HEK293 (cell line): ENCODE data around the gene RASL10A.
"Not testable (repeated sequence)": the region's sequence is repeated elsewhere in the genome, so short reads cannot be mapped to it uniquely, and the experiment has no call there.

Source experiments
- CTCF ChIA-PET: fragments of 350-600 bp; formaldehyde crosslinking; extraction: SDS; loops from one replicate; lab custom pipeline; 2021; ENCODE audit warnings: antibody characterized with exemption; lab: Yijun Ruan, JAX
- POLR2A ChIA-PET: fragments of 300-600 bp; formaldehyde crosslinking; extraction: SDS; loops from one replicate; lab custom pipeline; 2020; ENCODE audit warnings: antibody characterized with exemption, inconsistent platforms; lab: Yijun Ruan, JAX
- H3K27ac ChIP-seq: fragments of 200-500 bp; sonication (Bioruptor generic); 2 replicates; pipeline ENCODE4 v1.5.1; 2014; ENCODE audit warnings: low read depth, low read length, control low read depth, inconsistent platforms; ENCODE audit errors: extremely low read depth
- H3K36me3 ChIP-seq, 2 experiments: fragments of 200-500 bp in 1 of 2; sonication (Bioruptor generic) in 1 of 2; 1 replicate in 1 of 2; 2 replicates in 1 of 2; pipeline ENCODE4 v1.5.1; 2014 to 2017; ENCODE audit warnings: inconsistent platforms in 2 of 2, low read length in 2 of 2; ENCODE audit not compliant: control insufficient read depth in 2 of 2, insufficient read depth in 1 of 2
- H3K4me1 ChIP-seq: fragments of 200-500 bp; sonication (Bioruptor generic); 2 replicates; pipeline ENCODE4 v1.5.1; 2014; ENCODE audit warnings: mild to moderate bottlenecking, low read length, inconsistent platforms; ENCODE audit not compliant: control insufficient read depth, insufficient read depth
- H3K4me3 ChIP-seq: 2 replicates; pipeline ENCODE4 v1.5.1; 2011; ENCODE audit warnings: low read depth, mild to moderate bottlenecking, control low read depth, low read length, moderate library complexity
- H3K9me3 ChIP-seq: fragments of 200-500 bp; sonication (Bioruptor generic); 2 replicates; pipeline ENCODE4 v1.5.1; 2014; ENCODE audit warnings: low read depth, low read length, inconsistent platforms; ENCODE audit not compliant: control insufficient read depth, insufficient read depth
- AEBP2 ChIP-seq: fragments of 450-650 bp; formaldehyde crosslinking; IDR thresholded peaks from 2 replicates; pipeline ENCODE4 v1.5.1; 2016; ENCODE audit warnings: missing biosample characterization, missing genetic modification characterization, borderline replicate concordance
- KLF17 ChIP-seq: fragments of 450-650 bp; formaldehyde crosslinking; IDR thresholded peaks from 2 replicates; pipeline ENCODE4 v1.5.1; 2016; ENCODE audit warnings: missing biosample characterization, missing genetic modification characterization
- PRDM10 ChIP-seq: fragments of 450-650 bp; formaldehyde crosslinking; IDR thresholded peaks from 2 replicates; pipeline ENCODE4 v1.5.1; 2016; ENCODE audit warnings: missing biosample characterization, missing genetic modification characterization
- PRDM2 ChIP-seq: fragments of 450-650 bp; formaldehyde crosslinking; IDR thresholded peaks from 2 replicates; pipeline ENCODE4 v1.5.1; 2016; ENCODE audit warnings: missing biosample characterization, missing genetic modification characterization, borderline replicate concordance
- PRDM4 ChIP-seq: fragments of 450-650 bp; formaldehyde crosslinking; IDR thresholded peaks from 2 replicates; pipeline ENCODE4 v1.5.1; 2017; ENCODE audit warnings: missing biosample characterization, missing genetic modification characterization
- ZBTB7A ChIP-seq: fragments of 450-650 bp; formaldehyde crosslinking; IDR thresholded peaks from 2 replicates; pipeline ENCODE4 v1.5.1; 2016; ENCODE audit warnings: low read depth, missing biosample characterization, missing genetic modification characterization
- ZNF121 ChIP-seq: fragments of 450-650 bp; formaldehyde crosslinking; IDR thresholded peaks from 2 replicates; pipeline ENCODE4 v1.5.1; 2016; ENCODE audit warnings: missing biosample characterization, missing genetic modification characterization
- ZNF16 ChIP-seq: fragments of 450-650 bp; formaldehyde crosslinking; IDR thresholded peaks from 2 replicates; pipeline ENCODE4 v1.5.1; 2016; ENCODE audit warnings: low read depth, missing biosample characterization, missing genetic modification characterization
- ZNF169 ChIP-seq: fragments of 450-650 bp; formaldehyde crosslinking; IDR thresholded peaks from 2 replicates; pipeline ENCODE4 v1.5.1; 2016; ENCODE audit warnings: missing biosample characterization, missing genetic modification characterization
- ZNF558 ChIP-seq: fragments of 450-650 bp; formaldehyde crosslinking; IDR thresholded peaks from 2 replicates; pipeline ENCODE4 v1.5.1; 2016; ENCODE audit warnings: missing biosample characterization, missing genetic modification characterization
- ZNF623 ChIP-seq: fragments of 450-650 bp; formaldehyde crosslinking; IDR thresholded peaks from 2 replicates; pipeline ENCODE4 v1.5.1; 2016; ENCODE audit warnings: missing biosample characterization, missing genetic modification characterization
- ZNF660 ChIP-seq: fragments of 450-650 bp; IDR thresholded peaks from 2 replicates; pipeline ENCODE4 v1.5.1; 2018; ENCODE audit warnings: missing biosample characterization, mild to moderate bottlenecking, missing genetic modification characterization
- ZNF677 ChIP-seq: fragments of 450-650 bp; IDR thresholded peaks from 2 replicates; pipeline ENCODE4 v1.5.0; 2018; ENCODE audit warnings: missing biosample characterization, mild to moderate bottlenecking, missing genetic modification characterization, moderate library complexity
- ZSCAN4 ChIP-seq: fragments of 450-650 bp; formaldehyde crosslinking; IDR thresholded peaks from 2 replicates; pipeline ENCODE4 v1.5.1; 2017; ENCODE audit warnings: missing biosample characterization, missing genetic modification characterization

The RASL10A gene

GRCh38 chr22:29357193-29357890 is 41.8 kb upstream of the RASL10A start:
- peaks cover 24 to 90% of the 10 kb centered on the region in 2 experiments for H3K36me3 ChIP-seq
- POLR2A ChIA-PET, H3K9me3 ChIP-seq, H3K4me3 ChIP-seq, H3K4me1 ChIP-seq, H3K27ac ChIP-seq: not testable (repeated sequence)
- CTCF ChIA-PET, result interaction anchor here (0.6 to 1.6 kb wide), 2 partner anchors 167 to 1632 kb away, joined by 3 to 4 read pairs; no protein-coding TSS in a partner anchor
- peak; percentile 68 for TF ChIP-seq ZNF121 (tag by site-specific recombination)

- no peaks in the 10 kb centered on the region for H3K9me3 ChIP-seq
- H3K4me1 ChIP-seq, result no peaks in the 10 kb centered on the region
- CTCF ChIA-PET, result interaction anchor here (0.6 kb wide), 1 partner anchor 347 kb away, joined by 3 read pairs; no protein-coding TSS in a partner anchor
- POLR2A ChIA-PET, result interaction anchor here (0.9 to 1.2 kb wide), 2 partner anchors 10 to 53 kb away, joined by 4 to 13 read pairs; no protein-coding TSS in a partner anchor
- no peak overlapping the region for H3K4me3 ChIP-seq
- peaks cover 48 to 99% of the 10 kb centered on the region in 2 experiments for H3K36me3 ChIP-seq
- no peak overlapping the region for H3K27ac ChIP-seq
- no peak for TF ChIP-seq ZNF16 (tag by site-specific recombination)
- no peak for TF ChIP-seq AEBP2 (tag by site-specific recombination)
- TF ChIP-seq ZSCAN4 (tag by site-specific recombination), result no peak
- TF ChIP-seq ZNF169 (tag by site-specific recombination), result no peak
- no peak for TF ChIP-seq PRDM4
- TF ChIP-seq ZNF660 (tag by site-specific recombination), result no peak
- no peak for TF ChIP-seq KLF17 (tag by site-specific recombination)
- no peak for TF ChIP-seq ZNF677 (tag by site-specific recombination)
- TF ChIP-seq PRDM2 (tag by site-specific recombination), result no peak
- no peak for TF ChIP-seq ZBTB7A (tag by site-specific recombination)
- no peak for TF ChIP-seq ZNF623 (tag by site-specific recombination)
- no peak for TF ChIP-seq ZNF558 (tag by site-specific recombination)
- no peak for TF ChIP-seq PRDM10 (tag by site-specific recombination)
These were observed 38.4 kb upstream of the RASL10A start for GRCh38 chr22:29353860-29354259.
